CD14-positive monocyte (primary cell): ENCODE results near the gene ANKRD12. TPM values are rescaled to one million over a fixed set of nuclear protein-coding genes. Genes with fewer than 3 reads are reported as not detected.
A peak's percentile ranks its signal among the peaks of the same experiment; 100 is the strongest.

Source experiments
- DNase-seq, 3 donors: peaks; one replicate each; pipeline ENCODE4 v3.0.0-alpha.2; 2011 to 2022
- H2AFZ ChIP-seq: 2 replicates; pipeline ENCODE4 v1.6.0; 2012; ENCODE audit warnings: mild to moderate bottlenecking, low read depth, low read length, inconsistent platforms; ENCODE audit not compliant: insufficient read depth, poor library complexity, severe bottlenecking
- H3K27ac ChIP-seq, 2 donors: 1 replicate in 1 of 2; 2 replicates in 1 of 2; pipeline ENCODE4 v1.5.1; 2012 to 2013; ENCODE audit warnings: low read length in 2 of 2, control low read depth in 1 of 2, inconsistent platforms in 1 of 2, low read depth in 1 of 2, mild to moderate bottlenecking in 1 of 2
- H3K27me3 ChIP-seq, 2 donors: one replicate each; pipeline versions ENCODE4 v1.6.0 to v1.6.1; 2011 to 2013; ENCODE audit warnings: low read length in 2 of 2; ENCODE audit not compliant: control insufficient read depth in 2 of 2, insufficient read depth in 2 of 2
- H3K36me3 ChIP-seq, 2 donors: replicated peaks in 1 of 2; 1 replicate in 1 of 2; 2 replicates in 1 of 2; pipeline versions ENCODE4 v1.5.1 to v1.6.1; 2012 to 2013; ENCODE audit warnings: low read length in 2 of 2, control low read depth in 1 of 2, inconsistent platforms in 1 of 2, mild to moderate bottlenecking in 1 of 2; ENCODE audit not compliant: insufficient read depth in 2 of 2, control insufficient read depth in 1 of 2
- H3K4me1 ChIP-seq, 2 donors: 1 replicate in 1 of 2; 2 replicates in 1 of 2; pipeline versions ENCODE4 v1.5.1 to v1.6.1; 2012 to 2013; ENCODE audit warnings: low read length in 2 of 2, control low read depth in 1 of 2, inconsistent platforms in 1 of 2, mild to moderate bottlenecking in 1 of 2, moderate library complexity in 1 of 2; ENCODE audit not compliant: insufficient read depth in 2 of 2, control insufficient read depth in 1 of 2
- H3K4me2 ChIP-seq: replicated peaks from 2 replicates; pipeline ENCODE3; 2012; ENCODE audit warnings: low read length, moderate library complexity, mild to moderate bottlenecking; ENCODE audit not compliant: poor library complexity, severe bottlenecking; ENCODE audit errors: extremely low read depth
- H3K4me3 ChIP-seq, 3 experiments: fragments of 200-600 bp in 1 of 3; sonication (generic) in 1 of 3; replicated peaks in 1 of 3; 1 replicate in 2 of 3; 2 replicates in 1 of 3; pipeline ENCODE4 v1.5.1; 2011 to 2013; ENCODE audit warnings: low read length in 3 of 3, mild to moderate bottlenecking in 3 of 3, control low read depth in 2 of 3, low read depth in 2 of 3, inconsistent platforms in 1 of 3, moderate library complexity in 1 of 3
- H3K79me2 ChIP-seq: 2 replicates; pipeline ENCODE4 v1.6.0; 2012; ENCODE audit warnings: mild to moderate bottlenecking, control low read depth, inconsistent platforms, low read length, moderate library complexity; ENCODE audit not compliant: insufficient read depth
- H3K9ac ChIP-seq: 2 replicates; pipeline ENCODE4 v1.6.0; 2017; ENCODE audit warnings: low read length, mild to moderate bottlenecking; ENCODE audit not compliant: insufficient read depth, poor library complexity, severe bottlenecking
- H3K9me3 ChIP-seq, 2 donors: replicated peaks in 1 of 2; 1 replicate in 1 of 2; 2 replicates in 1 of 2; pipeline versions ENCODE4 v1.5.1 to v1.6.1; 2012 to 2013; ENCODE audit warnings: low read length in 2 of 2, control low read depth in 1 of 2; ENCODE audit not compliant: control insufficient read depth in 1 of 2, insufficient read depth in 1 of 2
- H4K20me1 ChIP-seq: 2 replicates; pipeline ENCODE4 v1.6.0; 2012; ENCODE audit warnings: mild to moderate bottlenecking, low read length, control low read depth, moderate library complexity; ENCODE audit not compliant: insufficient read depth
- H3K27ac Mint-ChIP-seq, 7 donors: one replicate each; pipeline ENCODE4 v1.8.0; 2020; ENCODE audit warnings: mild to moderate bottlenecking in 7 of 7, mixed read lengths in 7 of 7, moderate library complexity in 6 of 7, inconsistent platforms in 2 of 7
- H3K27me3 Mint-ChIP-seq, 3 donors: one replicate each; pipeline ENCODE4 v1.8.0; 2021 to 2022; ENCODE audit warnings: low read depth in 3 of 3, mild to moderate bottlenecking in 3 of 3, mixed read lengths in 3 of 3, moderate library complexity in 3 of 3, inconsistent platforms in 1 of 3
- H3K36me3 Mint-ChIP-seq, 2 donors: one replicate each; pipeline ENCODE4 v1.8.0; 2020; ENCODE audit warnings: mixed read lengths in 2 of 2, inconsistent platforms in 1 of 2, mild to moderate bottlenecking in 1 of 2
- H3K4me1 Mint-ChIP-seq: one replicate; pipeline ENCODE4 v1.8.0; 2020; ENCODE audit warnings: mild to moderate bottlenecking, mixed read lengths
- H3K4me3 Mint-ChIP-seq, 2 donors: one replicate each; pipeline ENCODE4 v1.8.0; 2020; ENCODE audit warnings: mild to moderate bottlenecking in 2 of 2, mixed read lengths in 2 of 2, moderate library complexity in 1 of 2
- H3K9me3 Mint-ChIP-seq, 7 donors: one replicate each; pipeline ENCODE4 v1.8.0; 2020 to 2022; ENCODE audit warnings: mixed read lengths in 7 of 7, mild to moderate bottlenecking in 6 of 7, moderate library complexity in 6 of 7, inconsistent platforms in 2 of 7
- WGBS: methylation state at CpG from one replicate; pipeline ENCODE4 v1.1.5; 2013; ENCODE audit warnings: missing lambda C conversion rate; ENCODE audit not compliant: insufficient coverage; 5-methylcytosine and 5-hydroxymethylcytosine counted together
- intact Hi-C, 2 donors: fragments of 100-400 bp; cut with micrococcal nuclease; formaldehyde crosslinking; loops; one replicate each; pipeline versions ENCODE4 v1.15.0 to v1.15.1; 2023
- polyA plus RNA-seq, 3 donors: library from polyadenylated mRNA; depleted of rRNA in 1 of 3; unstranded in 2 of 3; stranded (reverse) in 1 of 3; fragments of 300-500 nt in 2 of 3; fragments of >200 nt in 1 of 3; fragmentation: Illumina TruSeq in 2 of 3; gene quantifications; 1 replicate in 2 of 3; 2 replicates in 1 of 3; pipeline ENCODE4 v1.2.3, GENCODE V29; 2012 to 2021
- TF ChIP-seq, protein P1 (sequence below): fragments of 200-600 bp; IDR thresholded peaks from one replicate; pipeline ENCODE4 v1.8.0; 2022; ENCODE audit warnings: antibody characterized with exemption, mild to moderate bottlenecking

ANKRD12 gene
- polyA plus RNA-seq, 3 donors = 9.3 to 15.5 (median 15.4) TPM

GRCh38 chr18:9333441-9334328 is 197.1 kb downstream of the ANKRD12 start:
- 20% methylated on average over 42 of the region's 52 CpGs for WGBS

More at GRCh38 chr18:9333441-9334328, 197.1 kb downstream of the ANKRD12 start:
- Histone ChIP-seq H4K20me1 (no peaks in the 10 kb centered on the region), H3K27me3 (peaks cover 0 to 14% of the 10 kb centered on the region in 2 donors), H3K4me3 (peak overlapping the region; percentile 54 to 87 (median 80)), H3K79me2 (no peaks in the 10 kb centered on the region), H3K4me1 (peaks cover 14 to 31% of the 10 kb centered on the region in 2 donors), H3K27ac (peak overlapping the region; percentile 48 to 56), H3K36me3 (no peaks in the 10 kb centered on the region), H3K4me2 (peak overlapping the region; percentile 86), H2AFZ (peak overlapping the region; percentile 98), H3K9me3 (no peaks in the 10 kb centered on the region), H3K9ac (peak overlapping the region; percentile 61)
- H3K4me3 Mint-ChIP-seq = peak overlapping the region; percentile 92 to 93
- peak in 2 of 3 donors; percentile 30 to 47 for DNase-seq
- peaks cover 2 to 8% (median 8%) of the 10 kb centered on the region in 3 donors for H3K27me3 Mint-ChIP-seq
- TF ChIP-seq, protein P1, sequence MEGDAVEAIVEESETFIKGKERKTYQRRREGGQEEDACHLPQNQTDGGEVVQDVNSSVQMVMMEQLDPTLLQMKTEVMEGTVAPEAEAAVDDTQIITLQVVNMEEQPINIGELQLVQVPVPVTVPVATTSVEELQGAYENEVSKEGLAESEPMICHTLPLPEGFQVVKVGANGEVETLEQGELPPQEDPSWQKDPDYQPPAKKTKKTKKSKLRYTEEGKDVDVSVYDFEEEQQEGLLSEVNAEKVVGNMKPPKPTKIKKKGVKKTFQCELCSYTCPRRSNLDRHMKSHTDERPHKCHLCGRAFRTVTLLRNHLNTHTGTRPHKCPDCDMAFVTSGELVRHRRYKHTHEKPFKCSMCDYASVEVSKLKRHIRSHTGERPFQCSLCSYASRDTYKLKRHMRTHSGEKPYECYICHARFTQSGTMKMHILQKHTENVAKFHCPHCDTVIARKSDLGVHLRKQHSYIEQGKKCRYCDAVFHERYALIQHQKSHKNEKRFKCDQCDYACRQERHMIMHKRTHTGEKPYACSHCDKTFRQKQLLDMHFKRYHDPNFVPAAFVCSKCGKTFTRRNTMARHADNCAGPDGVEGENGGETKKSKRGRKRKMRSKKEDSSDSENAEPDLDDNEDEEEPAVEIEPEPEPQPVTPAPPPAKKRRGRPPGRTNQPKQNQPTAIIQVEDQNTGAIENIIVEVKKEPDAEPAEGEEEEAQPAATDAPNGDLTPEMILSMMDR = no peak
- peaks cover 27% of the 10 kb centered on the region for H3K4me1 Mint-ChIP-seq
- peak overlapping the region; percentile 63 to 88 (median 81) for H3K27ac Mint-ChIP-seq
- H3K36me3 Mint-ChIP-seq = peaks cover 0 to under 1% of the 10 kb centered on the region in 2 donors
- intact Hi-C loops = loop anchor here in 1 of 2 donors (5.0 kb wide), 2 partner anchors 149 to 266 kb away; no protein-coding TSS in a partner anchor
- H3K9me3 Mint-ChIP-seq = peaks cover 0 to 6% (median 2%) of the 10 kb centered on the region in 7 donors
